Neural cell (in vitro differentiated cells): Measurements from ENCODE around the gene STRN3.

ENCODE experiments used
- MXI1 ChIP-seq: fragments of 450-650 bp; conservative IDR thresholded peaks from 2 replicates; pipeline ENCODE4 v1.6.1; 2014; ENCODE audit warnings: antibody characterized with exemption, mild to moderate bottlenecking; ENCODE audit not compliant: poor library complexity, severe bottlenecking
- TF ChIP-seq, protein P1 (sequence below): fragments of 450-650 bp; IDR thresholded peaks from 2 replicates; pipeline ENCODE4 v1.5.1; 2014; ENCODE audit warnings: antibody characterized with exemption, mild to moderate bottlenecking, moderate library complexity; ENCODE audit not compliant: poor library complexity, severe bottlenecking

- TF ChIP-seq, protein P1, sequence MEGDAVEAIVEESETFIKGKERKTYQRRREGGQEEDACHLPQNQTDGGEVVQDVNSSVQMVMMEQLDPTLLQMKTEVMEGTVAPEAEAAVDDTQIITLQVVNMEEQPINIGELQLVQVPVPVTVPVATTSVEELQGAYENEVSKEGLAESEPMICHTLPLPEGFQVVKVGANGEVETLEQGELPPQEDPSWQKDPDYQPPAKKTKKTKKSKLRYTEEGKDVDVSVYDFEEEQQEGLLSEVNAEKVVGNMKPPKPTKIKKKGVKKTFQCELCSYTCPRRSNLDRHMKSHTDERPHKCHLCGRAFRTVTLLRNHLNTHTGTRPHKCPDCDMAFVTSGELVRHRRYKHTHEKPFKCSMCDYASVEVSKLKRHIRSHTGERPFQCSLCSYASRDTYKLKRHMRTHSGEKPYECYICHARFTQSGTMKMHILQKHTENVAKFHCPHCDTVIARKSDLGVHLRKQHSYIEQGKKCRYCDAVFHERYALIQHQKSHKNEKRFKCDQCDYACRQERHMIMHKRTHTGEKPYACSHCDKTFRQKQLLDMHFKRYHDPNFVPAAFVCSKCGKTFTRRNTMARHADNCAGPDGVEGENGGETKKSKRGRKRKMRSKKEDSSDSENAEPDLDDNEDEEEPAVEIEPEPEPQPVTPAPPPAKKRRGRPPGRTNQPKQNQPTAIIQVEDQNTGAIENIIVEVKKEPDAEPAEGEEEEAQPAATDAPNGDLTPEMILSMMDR: no peak
- TF ChIP-seq MXI1: no peak
Measured at GRCh38 chr14:30958555-30959407, 67.4 kb downstream of the STRN3 start.
